Smooth muscle cell of trachea (primary cell): ENCODE measurements around the gene PLD4. TPM values are rescaled to one million over a fixed set of nuclear protein-coding genes. Genes with fewer than 3 reads are reported as not detected.

Experiments
- total RNA-seq: library from RNA; depleted of rRNA; stranded (reverse); fragments of >200 nt; gene quantifications from 2 replicates; pipeline ENCODE4 v1.2.1, GENCODE V29; 2014

The PLD4 gene, protein sequence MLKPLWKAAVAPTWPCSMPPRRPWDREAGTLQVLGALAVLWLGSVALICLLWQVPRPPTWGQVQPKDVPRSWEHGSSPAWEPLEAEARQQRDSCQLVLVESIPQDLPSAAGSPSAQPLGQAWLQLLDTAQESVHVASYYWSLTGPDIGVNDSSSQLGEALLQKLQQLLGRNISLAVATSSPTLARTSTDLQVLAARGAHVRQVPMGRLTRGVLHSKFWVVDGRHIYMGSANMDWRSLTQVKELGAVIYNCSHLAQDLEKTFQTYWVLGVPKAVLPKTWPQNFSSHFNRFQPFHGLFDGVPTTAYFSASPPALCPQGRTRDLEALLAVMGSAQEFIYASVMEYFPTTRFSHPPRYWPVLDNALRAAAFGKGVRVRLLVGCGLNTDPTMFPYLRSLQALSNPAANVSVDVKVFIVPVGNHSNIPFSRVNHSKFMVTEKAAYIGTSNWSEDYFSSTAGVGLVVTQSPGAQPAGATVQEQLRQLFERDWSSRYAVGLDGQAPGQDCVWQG
- total RNA-seq, result under 0.01 TPM in 2 replicates

DNA sequence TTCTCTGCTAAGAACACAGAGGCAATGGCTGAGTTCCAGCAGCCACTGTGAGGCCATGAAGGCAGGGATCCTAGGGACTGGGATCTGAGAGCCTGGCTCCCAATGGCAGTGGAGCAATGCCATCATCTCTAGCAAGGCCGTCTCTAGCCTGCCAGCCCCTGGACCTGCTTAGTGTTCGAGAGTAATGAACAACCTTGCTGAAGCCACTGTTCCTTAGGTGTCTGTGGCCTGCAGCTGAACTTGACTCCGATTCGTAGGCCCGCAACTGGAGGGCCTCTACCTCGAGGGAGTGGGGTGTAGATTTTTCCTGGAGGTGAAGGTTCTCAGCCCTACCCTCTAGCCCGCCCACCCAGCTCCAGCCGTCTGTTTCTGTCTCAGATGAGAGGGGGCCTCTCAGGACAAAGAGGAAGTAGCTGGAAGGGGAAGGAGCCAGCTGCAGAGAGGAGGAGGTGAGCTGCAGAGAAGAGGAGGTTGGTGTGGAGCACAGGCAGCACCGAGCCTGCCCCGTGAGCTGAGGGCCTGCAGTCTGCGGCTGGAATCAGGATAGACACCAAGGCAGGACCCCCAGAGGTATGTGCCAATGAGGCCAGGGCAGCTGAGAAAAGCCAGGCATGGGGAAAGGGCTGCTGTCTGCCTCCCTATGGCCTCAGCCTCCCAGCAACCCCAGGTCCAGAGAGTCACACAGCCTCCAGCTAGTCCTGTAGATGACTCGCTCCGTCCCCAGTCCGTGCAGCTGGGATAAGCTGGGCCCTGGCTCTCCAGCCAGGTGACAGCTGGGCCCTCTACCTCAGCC, at the start of gene PLD4:
PLD4 (plus strand) TSS at position 459 of the 793 bp plus-strand sequence. CDS start 2,262 bp downstream, outside the sequence.

DNA sequence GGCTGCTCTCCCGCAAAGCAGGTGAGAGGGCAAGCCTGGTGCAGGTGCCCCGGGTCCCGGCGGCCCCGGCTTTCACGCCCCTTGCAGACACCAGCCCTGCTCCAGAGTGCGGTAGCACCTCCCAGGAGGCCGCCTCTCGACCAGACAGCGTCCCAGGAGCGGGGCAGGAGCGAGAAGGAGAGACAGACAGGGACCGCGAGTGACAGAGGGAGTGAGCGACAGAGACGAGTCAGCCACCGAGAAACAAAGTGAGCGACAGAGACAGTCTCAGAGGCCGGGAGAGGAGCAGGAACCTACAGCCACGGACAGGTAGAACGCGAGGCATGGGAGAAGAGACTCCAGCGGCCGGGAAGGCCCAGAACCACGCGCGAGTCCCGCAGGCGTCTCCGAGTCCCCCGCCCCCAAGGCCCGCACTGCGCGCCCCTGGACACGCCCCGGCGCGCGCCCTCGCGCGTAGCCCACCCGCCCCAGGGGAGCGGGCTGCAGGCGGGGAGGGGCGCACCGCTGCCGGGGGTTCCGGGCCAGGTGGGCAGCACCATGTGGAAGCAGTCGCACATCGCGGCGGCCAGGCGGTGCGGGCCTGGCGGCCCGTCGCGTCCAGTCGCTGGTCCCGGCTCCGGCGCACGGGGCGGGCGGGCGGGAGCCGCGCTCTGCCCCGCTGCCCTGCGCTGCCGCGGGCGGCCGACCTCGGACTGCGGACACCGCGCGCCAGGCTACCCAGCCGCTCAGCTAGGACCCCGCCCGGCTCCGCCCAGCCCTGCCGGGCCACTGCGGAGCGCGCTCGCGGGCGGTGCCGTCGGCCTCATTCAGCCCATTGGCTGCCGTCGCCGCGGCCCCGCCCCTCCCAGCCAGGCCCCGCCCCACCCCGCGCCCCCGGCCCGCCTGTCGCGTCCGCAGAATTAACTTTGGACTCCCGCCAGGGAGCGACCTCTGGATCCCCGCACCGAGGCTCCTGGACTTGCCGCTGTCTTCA, 53.3 kb downstream of the PLD4 start, which contains the start of gene AHNAK2:
AHNAK2 (minus strand) TSS at position 694 of the 973 bp plus-strand sequence; CDS start at position 557, 137 bp downstream.

Other genes with a start within 250 kb of the PLD4 start
- 74.6 and 86.8 TPM in 2 replicates for gene INF2, start 235.3 kb upstream of the PLD4 start, total RNA-seq
- 2.5 and 7.1 TPM in 2 replicates for gene ADSS1, start 200.7 kb upstream of the PLD4 start, total RNA-seq
- gene SIVA1, start 171.7 kb upstream of the PLD4 start, total RNA-seq, result 56.2 and 167 TPM in 2 replicates
- 158 and 216 TPM in 2 replicates for gene AKT1, start 129.1 kb upstream of the PLD4 start, total RNA-seq
- gene ZBTB42, start 123.8 kb upstream of the PLD4 start, total RNA-seq, result 3.2 and 5.6 TPM in 2 replicates
- gene CEP170B, start 59.6 kb upstream of the PLD4 start, total RNA-seq, result 14.7 and 28.0 TPM in 2 replicates
- 279 and 407 TPM in 2 replicates for gene AHNAK2, start 53.5 kb downstream of the PLD4 start, total RNA-seq
- 9.8 and 10.6 TPM in 2 replicates for gene CLBA1, start 60.9 kb downstream of the PLD4 start, total RNA-seq
- 9.6 and 19.6 TPM in 2 replicates for gene CDCA4, start 96.2 kb downstream of the PLD4 start, total RNA-seq
- 0.15 and 0.33 TPM in 2 replicates for gene GPR132, start 140.6 kb downstream of the PLD4 start, total RNA-seq
- 1.6 and 2.3 TPM in 2 replicates for gene JAG2, start 243.9 kb downstream of the PLD4 start, total RNA-seq